CD4-positive, CD25-positive, alpha-beta regulatory T cell (primary cell): ENCODE measurements around the gene GNPAT. TPM values are rescaled to one million over a fixed set of nuclear protein-coding genes. Genes with fewer than 3 reads are reported as not detected.
A peak's percentile ranks its signal among the peaks of the same experiment; 100 is the strongest.

Source experiments
- ATAC-seq, 2 donors: fragments of 150-1000 bp; cut with Tn5 transposase; one replicate each; pipeline ENCODE4 v1.10.0; 2021; ENCODE audit warnings: low read depth in 2 of 2, moderate number of reproducible peaks in 2 of 2, moderate library complexity in 1 of 2
- DNase-seq, 3 donors: peaks; one replicate each; pipeline versions ENCODE4 v3.0.0 to v3.0.0-alpha.2; 2012 to 2022; ENCODE audit warnings: mixed read lengths in 1 of 3
- H3K27ac ChIP-seq: one replicate; pipeline ENCODE4 v1.7.0; 2013; ENCODE audit warnings: mild to moderate bottlenecking, low read length; ENCODE audit not compliant: insufficient read depth, poor library complexity, severe bottlenecking
- H3K27me3 ChIP-seq: one replicate; pipeline ENCODE4 v1.7.0; 2013; ENCODE audit warnings: low read length; ENCODE audit not compliant: control insufficient read depth, insufficient read depth
- H3K36me3 ChIP-seq: one replicate; pipeline ENCODE4 v1.7.0; 2013; ENCODE audit warnings: mild to moderate bottlenecking, low read length, moderate library complexity; ENCODE audit not compliant: control insufficient read depth, insufficient read depth
- H3K4me1 ChIP-seq: 2 replicates; pipeline ENCODE4 v1.7.0; 2013; ENCODE audit warnings: mild to moderate bottlenecking, low read length; ENCODE audit not compliant: insufficient read depth, control insufficient read depth, poor library complexity, severe bottlenecking
- H3K4me3 ChIP-seq: one replicate; pipeline ENCODE4 v1.7.0; 2013; ENCODE audit warnings: low read depth, mild to moderate bottlenecking, low read length, moderate library complexity
- H3K9me3 ChIP-seq, 2 experiments: 1 replicate in 1 of 2; 2 replicates in 1 of 2; pipeline ENCODE4 v1.7.0; 2013; ENCODE audit warnings: low read length in 2 of 2, mild to moderate bottlenecking in 1 of 2, moderate library complexity in 1 of 2; ENCODE audit not compliant: control insufficient read depth in 2 of 2
- H3K27ac Mint-ChIP-seq, 3 donors: one replicate each; pipeline ENCODE4 v1.8.0; 2020 to 2022; ENCODE audit warnings: mild to moderate bottlenecking in 3 of 3, mixed read lengths in 3 of 3, moderate library complexity in 2 of 3
- H3K27me3 Mint-ChIP-seq: one replicate; pipeline ENCODE4 v1.8.0; 2022; ENCODE audit warnings: mild to moderate bottlenecking, mixed read lengths
- H3K36me3 Mint-ChIP-seq: one replicate; pipeline ENCODE4 v1.8.0; 2020; ENCODE audit warnings: mixed read lengths
- H3K4me1 Mint-ChIP-seq, 4 donors: one replicate each; pipeline ENCODE4 v1.8.0; 2020 to 2022; ENCODE audit warnings: mixed read lengths in 4 of 4, mild to moderate bottlenecking in 1 of 4
- H3K4me3 Mint-ChIP-seq, 4 donors: one replicate each; pipeline ENCODE4 v1.8.0; 2020 to 2022; ENCODE audit warnings: mild to moderate bottlenecking in 4 of 4, mixed read lengths in 4 of 4, moderate library complexity in 3 of 4
- H3K9me3 Mint-ChIP-seq, 7 donors: one replicate each; pipeline ENCODE4 v1.8.0; 2020 to 2022; ENCODE audit warnings: mixed read lengths in 7 of 7, mild to moderate bottlenecking in 3 of 7, moderate library complexity in 2 of 7
- polyA plus RNA-seq, 4 donors: library from polyadenylated mRNA; unstranded; fragments of 300-500 nt; fragmentation: Illumina TruSeq; gene quantifications; one replicate each; pipeline ENCODE4 v1.2.3, GENCODE V29; 2021
- total RNA-seq: library from RNA; stranded (reverse); gene quantifications from one replicate; pipeline ENCODE4 v1.2.3, GENCODE V29; 2022

GNPAT gene
- total and polyA plus RNA-seq, 5 donors from 2014 or later, result 23.1 to 46.8 (median 41.0) TPM

GRCh38 chr1:231199868-231200267 is 41.1 kb upstream of the GNPAT start:
- H3K27ac Mint-ChIP-seq, result no peak overlapping the region
- peaks cover 9% of the 10 kb centered on the region for H3K27me3 Mint-ChIP-seq
- Histone ChIP-seq H3K36me3 (no peaks in the 10 kb centered on the region), H3K27ac (no peak overlapping the region), H3K27me3 (peaks cover 2% of the 10 kb centered on the region), H3K4me3 (no peak overlapping the region), H3K9me3 (no peaks in the 10 kb centered on the region), H3K4me1 (no peaks in the 10 kb centered on the region)
- H3K4me3 Mint-ChIP-seq, result no peak overlapping the region
- no peaks in the 10 kb centered on the region for H3K36me3 Mint-ChIP-seq
- ATAC-seq (no peak), DNase-seq (no peak)
- no peaks in the 10 kb centered on the region for H3K9me3 Mint-ChIP-seq
- H3K4me1 Mint-ChIP-seq, result peaks cover 0 to 5% (median 3%) of the 10 kb centered on the region in 4 donors

- Mint-ChIP-seq H3K36me3 (no peaks in the 10 kb centered on the region), H3K9me3 (no peaks in the 10 kb centered on the region), H3K27me3 (peaks cover 12% of the 10 kb centered on the region), H3K4me3 (no peak overlapping the region), H3K4me1 (peaks cover 0 to 5% (median 3%) of the 10 kb centered on the region in 4 donors), H3K27ac (no peak overlapping the region)
- Histone ChIP-seq H3K9me3 (no peaks in the 10 kb centered on the region), H3K4me3 (no peak overlapping the region), H3K36me3 (no peaks in the 10 kb centered on the region), H3K4me1 (no peaks in the 10 kb centered on the region), H3K27ac (no peak overlapping the region), H3K27me3 (peaks cover 2% of the 10 kb centered on the region)
- ATAC-seq (no peak), DNase-seq (no peak)
Measured at GRCh38 chr1:231200388-231201031, 40.5 kb upstream of the GNPAT start.

- Mint-ChIP-seq H3K4me3 (peak overlapping the region in 1 of 4 donors; percentile 56), H3K27ac (no peak overlapping the region), H3K9me3 (no peaks in the 10 kb centered on the region), H3K4me1 (peaks cover 0 to 5% (median 3%) of the 10 kb centered on the region in 4 donors), H3K36me3 (no peaks in the 10 kb centered on the region), H3K27me3 (peaks cover 13% of the 10 kb centered on the region)
- Histone ChIP-seq H3K36me3 (no peaks in the 10 kb centered on the region), H3K27ac (no peak overlapping the region), H3K9me3 (no peaks in the 10 kb centered on the region), H3K4me3 (no peak overlapping the region), H3K27me3 (peaks cover 2% of the 10 kb centered on the region), H3K4me1 (no peaks in the 10 kb centered on the region)
- ATAC-seq (no peak), DNase-seq (no peak)
Measured at GRCh38 chr1:231201375-231201978, 39.5 kb upstream of the GNPAT start.

GRCh38 chr1:231201979-231202633 is 38.9 kb upstream of the GNPAT start:
- no peaks in the 10 kb centered on the region for H3K9me3 Mint-ChIP-seq
- DNase-seq (no peak), ATAC-seq (no peak)
- Histone ChIP-seq H3K27ac (no peak overlapping the region), H3K36me3 (no peaks in the 10 kb centered on the region), H3K9me3 (no peaks in the 10 kb centered on the region), H3K4me1 (no peaks in the 10 kb centered on the region), H3K4me3 (no peak overlapping the region), H3K27me3 (peaks cover 2% of the 10 kb centered on the region)
- H3K36me3 Mint-ChIP-seq, result no peaks in the 10 kb centered on the region
- H3K27ac Mint-ChIP-seq, result no peak overlapping the region
- H3K4me3 Mint-ChIP-seq, result peak overlapping the region in 1 of 4 donors; percentile 56
- peaks cover 0 to 5% (median 3%) of the 10 kb centered on the region in 4 donors for H3K4me1 Mint-ChIP-seq
- H3K27me3 Mint-ChIP-seq, result peaks cover 13% of the 10 kb centered on the region

- H3K36me3 Mint-ChIP-seq, result no peaks in the 10 kb centered on the region
- no peak for ATAC-seq
- H3K27ac Mint-ChIP-seq, result no peak overlapping the region
Measured at GRCh38 chr1:231203259-231204057, 37.6 kb upstream of the GNPAT start.

GRCh38 chr1:231206856-231207255 is 34.2 kb upstream of the GNPAT start:
- Histone ChIP-seq H3K4me3 (no peak overlapping the region), H3K4me1 (peaks cover 10% of the 10 kb centered on the region), H3K36me3 (no peaks in the 10 kb centered on the region), H3K27me3 (peaks cover 2% of the 10 kb centered on the region), H3K9me3 (no peaks in the 10 kb centered on the region), H3K27ac (no peak overlapping the region)
- Mint-ChIP-seq H3K9me3 (no peaks in the 10 kb centered on the region), H3K4me3 (no peak overlapping the region), H3K27ac (peak overlapping the region in 1 of 3 donors; percentile 17), H3K4me1 (peaks cover 3 to 11% (median 8%) of the 10 kb centered on the region in 4 donors), H3K27me3 (peaks cover 15% of the 10 kb centered on the region), H3K36me3 (no peaks in the 10 kb centered on the region)
- DNase-seq (no peak), ATAC-seq (no peak)

More at GRCh38 chr1:231203259-231204057, 37.6 kb upstream of the GNPAT start:
- Histone ChIP-seq H3K4me1 (no peaks in the 10 kb centered on the region), H3K4me3 (no peak overlapping the region), H3K27ac (no peak overlapping the region), H3K36me3 (no peaks in the 10 kb centered on the region), H3K27me3 (peaks cover 2% of the 10 kb centered on the region), H3K9me3 (no peaks in the 10 kb centered on the region)
- Mint-ChIP-seq H3K4me1 (peaks cover 0 to 5% (median 3%) of the 10 kb centered on the region in 4 donors), H3K4me3 (no peak overlapping the region), H3K27me3 (peaks cover 8% of the 10 kb centered on the region), H3K9me3 (no peaks in the 10 kb centered on the region)
- no peak for DNase-seq

- no peaks in the 10 kb centered on the region for H3K9me3 ChIP-seq
- DNase-seq (no peak), ATAC-seq (no peak)
- Mint-ChIP-seq H3K9me3 (no peaks in the 10 kb centered on the region), H3K27me3 (peaks cover 15% of the 10 kb centered on the region), H3K4me1 (peaks cover 3 to 14% (median 8%) of the 10 kb centered on the region in 4 donors), H3K27ac (peak overlapping the region in 1 of 3 donors; percentile 17), H3K4me3 (no peak overlapping the region), H3K36me3 (no peaks in the 10 kb centered on the region)
- no peak overlapping the region for H3K27ac ChIP-seq
- no peaks in the 10 kb centered on the region for H3K36me3 ChIP-seq
- peaks cover 2% of the 10 kb centered on the region for H3K27me3 ChIP-seq
- H3K4me3 ChIP-seq, result no peak overlapping the region
- peaks cover 10% of the 10 kb centered on the region for H3K4me1 ChIP-seq
Measured at GRCh38 chr1:231207437-231207836, 33.6 kb upstream of the GNPAT start.
